Measurements from ENCODE around the gene FAM234B. TPM values are rescaled to one million over a fixed set of nuclear protein-coding genes. Genes with fewer than 3 reads are reported as not detected.

Gene FAM234B
- total RNA-seq, 4 donors from 2014 or later = 1.2 to 6.7 (median 5.0) TPM

DNA sequence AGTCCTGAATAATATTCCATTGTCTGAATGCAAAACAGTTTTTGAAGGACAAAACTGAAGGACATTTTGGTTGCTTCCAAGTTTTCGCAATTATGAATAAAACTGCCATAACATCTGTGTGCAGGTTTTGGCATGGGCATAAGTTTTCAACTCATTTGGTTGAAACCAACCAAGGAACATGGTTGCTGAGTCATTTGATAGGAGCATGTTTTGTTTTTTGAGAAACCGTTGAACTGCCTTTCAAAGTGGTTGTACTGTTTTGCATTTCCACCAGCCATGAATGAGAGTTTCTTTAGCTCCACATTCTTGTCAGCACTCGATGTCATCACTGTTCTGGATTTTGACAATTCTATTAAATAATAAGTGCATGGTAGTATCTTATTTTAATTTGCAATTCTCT lies 82.3 kb downstream of the FAM234B start:
- Histone ChIP-seq H3K36me3 (no peaks in the 10 kb centered on the region), H3K9me3 (no peaks in the 10 kb centered on the region), H3K4me3 (no peak overlapping the region), H3K27ac (replicated peaks in 1 of 4) (no peak overlapping the region), H3K4me1 (no peaks in the 10 kb centered on the region), H3K27me3 (no peaks in the 10 kb centered on the region)
- WGBS = 81% methylated on average over 3 of the region's 3 CpGs
- no peak for DNase-seq (ENCODE audit: extremely low spot score)
- intact Hi-C loops (cut with DNase I) = no loop called here
- TF ChIP-seq POLR2AphosphoS5 (IDR thresholded peaks at IDR 0.05) = no peak
- TF ChIP-seq EP300 (IDR thresholded peaks at IDR 0.05) = no peak
- TF ChIP-seq, protein P1, sequence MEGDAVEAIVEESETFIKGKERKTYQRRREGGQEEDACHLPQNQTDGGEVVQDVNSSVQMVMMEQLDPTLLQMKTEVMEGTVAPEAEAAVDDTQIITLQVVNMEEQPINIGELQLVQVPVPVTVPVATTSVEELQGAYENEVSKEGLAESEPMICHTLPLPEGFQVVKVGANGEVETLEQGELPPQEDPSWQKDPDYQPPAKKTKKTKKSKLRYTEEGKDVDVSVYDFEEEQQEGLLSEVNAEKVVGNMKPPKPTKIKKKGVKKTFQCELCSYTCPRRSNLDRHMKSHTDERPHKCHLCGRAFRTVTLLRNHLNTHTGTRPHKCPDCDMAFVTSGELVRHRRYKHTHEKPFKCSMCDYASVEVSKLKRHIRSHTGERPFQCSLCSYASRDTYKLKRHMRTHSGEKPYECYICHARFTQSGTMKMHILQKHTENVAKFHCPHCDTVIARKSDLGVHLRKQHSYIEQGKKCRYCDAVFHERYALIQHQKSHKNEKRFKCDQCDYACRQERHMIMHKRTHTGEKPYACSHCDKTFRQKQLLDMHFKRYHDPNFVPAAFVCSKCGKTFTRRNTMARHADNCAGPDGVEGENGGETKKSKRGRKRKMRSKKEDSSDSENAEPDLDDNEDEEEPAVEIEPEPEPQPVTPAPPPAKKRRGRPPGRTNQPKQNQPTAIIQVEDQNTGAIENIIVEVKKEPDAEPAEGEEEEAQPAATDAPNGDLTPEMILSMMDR (IDR thresholded peaks at IDR 0.05) = no peak
- TF ChIP-seq POLR2A (IDR thresholded peaks at IDR 0.05; ENCODE audit: low read depth) = no peak

DNA sequence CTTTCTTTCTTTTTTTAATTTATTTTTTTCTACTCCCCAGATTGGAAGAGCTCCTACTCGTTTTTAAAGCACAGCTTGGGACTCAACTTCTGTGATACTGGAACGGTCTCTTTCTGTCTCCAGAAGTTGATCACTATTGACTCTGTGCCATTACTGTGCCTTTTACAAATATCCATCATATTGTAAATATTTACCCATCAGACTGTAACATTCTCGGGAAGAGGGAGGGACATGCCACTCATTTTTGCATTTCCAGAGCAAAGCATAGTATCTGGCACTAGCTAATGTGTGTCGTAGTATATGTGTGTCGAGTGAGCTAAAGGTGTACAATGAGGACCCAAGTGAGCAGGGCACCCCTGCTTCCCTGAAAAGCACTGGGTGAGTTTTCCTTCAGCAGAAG lies 83.3 kb downstream of the FAM234B start:
- Histone ChIP-seq H3K4me3 (no peak overlapping the region), H3K9me3 (no peaks in the 10 kb centered on the region), H3K27me3 (no peaks in the 10 kb centered on the region), H3K4me1 (no peaks in the 10 kb centered on the region), H3K27ac (replicated peaks in 1 of 4) (no peak overlapping the region), H3K36me3 (no peaks in the 10 kb centered on the region)
- no peak for TF ChIP-seq POLR2AphosphoS5 (IDR thresholded peaks at IDR 0.05)
- TF ChIP-seq EP300 (IDR thresholded peaks at IDR 0.05) = no peak
- no peak for TF ChIP-seq POLR2A (IDR thresholded peaks at IDR 0.05; ENCODE audit: low read depth)
- TF ChIP-seq, protein P1 (IDR thresholded peaks at IDR 0.05) = no peak
- intact Hi-C loops (cut with DNase I) = no loop called here
- whole genome bisulfite sequencing = 57% methylated on average over 5 of the region's 5 CpGs
- no peak for DNase-seq (ENCODE audit: extremely low spot score)

DNA sequence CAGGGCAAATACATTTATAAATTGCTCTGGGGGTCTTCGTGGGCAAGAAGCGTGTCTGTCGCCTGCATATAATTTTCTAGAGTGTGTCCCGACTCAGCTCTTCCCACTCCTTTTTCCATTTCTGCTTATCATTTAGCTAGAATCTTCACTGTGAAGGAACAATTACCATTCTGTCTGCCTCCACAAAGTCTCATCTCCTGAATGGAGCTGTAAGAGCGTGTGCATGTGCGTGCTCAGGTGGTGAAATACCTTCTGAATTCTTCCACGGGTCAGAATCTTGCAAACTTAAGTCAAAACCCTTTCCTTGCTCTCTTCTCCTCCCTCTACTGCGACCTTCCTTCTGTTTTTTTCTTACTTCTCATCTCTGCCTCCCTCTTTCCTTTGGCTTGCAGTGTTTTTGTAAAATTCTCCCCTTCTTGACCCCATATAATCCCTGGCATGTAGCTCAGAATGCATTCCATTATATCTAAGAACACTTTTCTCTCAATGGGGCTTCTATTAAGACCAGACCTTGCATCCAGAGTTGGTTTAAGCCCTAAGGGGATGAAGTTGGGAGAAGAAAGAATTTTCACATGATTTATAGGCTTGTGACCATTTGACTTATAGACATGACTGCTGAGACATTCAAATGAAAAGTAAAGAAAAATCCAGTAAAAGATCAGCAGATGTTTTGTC lies 84.2 kb downstream of the FAM234B start:
- no peaks in the 10 kb centered on the region for H3K36me3 ChIP-seq
- intact Hi-C loops (cut with DNase I) = no loop called here
- 89% methylated on average over 8 of the region's 8 CpGs for WGBS
- no peak overlapping the region for H3K4me3 ChIP-seq
- no peak for DNase-seq (ENCODE audit: extremely low spot score)
- no peaks in the 10 kb centered on the region for H3K4me1 ChIP-seq
- TF ChIP-seq POLR2AphosphoS5 (IDR thresholded peaks at IDR 0.05) (no peak), EP300 (IDR thresholded peaks at IDR 0.05) (no peak), POLR2A (IDR thresholded peaks at IDR 0.05; ENCODE audit: low read depth) (no peak)
- TF ChIP-seq, protein P1 (IDR thresholded peaks at IDR 0.05) = no peak
- H3K9me3 ChIP-seq = no peaks in the 10 kb centered on the region
- no peaks in the 10 kb centered on the region for H3K27me3 ChIP-seq
- no peak overlapping the region for H3K27ac ChIP-seq (replicated peaks in 1 of 4)

DNA sequence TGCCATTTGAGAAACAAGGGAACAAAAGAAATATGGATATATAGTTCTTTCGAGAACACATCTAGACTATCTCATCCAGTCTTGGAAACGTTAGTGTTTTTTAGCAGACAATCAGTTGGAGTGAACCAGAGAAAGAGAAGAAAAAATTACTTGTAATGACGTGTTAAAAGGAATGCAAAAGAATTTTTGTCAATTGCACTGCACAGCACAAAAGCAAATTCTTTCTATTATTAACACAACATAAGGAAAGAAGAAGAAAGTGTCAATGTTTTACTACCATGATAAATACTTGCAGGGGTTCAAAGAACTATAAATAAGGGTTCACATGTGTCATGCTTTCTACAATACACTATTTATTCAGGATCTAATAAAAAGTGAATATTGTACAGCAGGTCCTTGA lies 86.8 kb downstream of the FAM234B start:
- peaks cover 0 to 6% (median 0%) of the 10 kb centered on the region in 4 donors for H3K4me1 ChIP-seq
- no peak for DNase-seq (ENCODE audit: extremely low spot score)
- no peaks in the 10 kb centered on the region for H3K36me3 ChIP-seq
- no peak overlapping the region for H3K27ac ChIP-seq (replicated peaks in 1 of 4)
- intact Hi-C loops (cut with DNase I) = no loop called here
- no peaks in the 10 kb centered on the region for H3K27me3 ChIP-seq
- WGBS = 60% methylated on average over 3 of the region's 3 CpGs
- H3K9me3 ChIP-seq = no peaks in the 10 kb centered on the region
- no peak overlapping the region for H3K4me3 ChIP-seq
- TF ChIP-seq EP300 (IDR thresholded peaks at IDR 0.05) (no peak), POLR2AphosphoS5 (IDR thresholded peaks at IDR 0.05) (no peak), POLR2A (IDR thresholded peaks at IDR 0.05; ENCODE audit: low read depth) (no peak)
- TF ChIP-seq, protein P1 (IDR thresholded peaks at IDR 0.05) = no peak

Other genes with a start within 250 kb of the FAM234B start
- 10 to 100 TPM; 37.1 to 67.1 (median 53.9) TPM for gene DDX47, start 231.0 kb upstream of the FAM234B start, total RNA-seq
- 10 to 100 TPM in 1 of 4 donors, 1 to 10 TPM in 3; 2.9 to 30.0 (median 3.8) TPM for gene GPRC5A, start 152.8 kb upstream of the FAM234B start, total RNA-seq
- gene GPRC5D, start 92.2 kb upstream of the FAM234B start, total RNA-seq = under 1 TPM in 1 of 4 donors, not detected in 3; 0.84 TPM
- 10 to 100 TPM; 40.6 to 70.6 (median 61.9) TPM for gene HEBP1, start 44.1 kb upstream of the FAM234B start, total RNA-seq
- not detected for gene GSG1, start 59.3 kb downstream of the FAM234B start, total RNA-seq
- gene EMP1, start 152.3 kb downstream of the FAM234B start, total RNA-seq = 100 to 1,000 TPM in 1 of 4 donors, 10 to 100 TPM in 3; 42.8 to 425 (median 63.0) TPM

Measured in esophagus muscularis mucosa (tissue), 4 donors.